Measurements from ENCODE around the gene PPP1R12B. TPM values are rescaled to one million over a fixed set of nuclear protein-coding genes. Genes with fewer than 3 reads are reported as not detected.

The PPP1R12B gene
- total RNA-seq, 4 donors from 2014 or later = 747 to 1,375 (median 979) TPM

DNA sequence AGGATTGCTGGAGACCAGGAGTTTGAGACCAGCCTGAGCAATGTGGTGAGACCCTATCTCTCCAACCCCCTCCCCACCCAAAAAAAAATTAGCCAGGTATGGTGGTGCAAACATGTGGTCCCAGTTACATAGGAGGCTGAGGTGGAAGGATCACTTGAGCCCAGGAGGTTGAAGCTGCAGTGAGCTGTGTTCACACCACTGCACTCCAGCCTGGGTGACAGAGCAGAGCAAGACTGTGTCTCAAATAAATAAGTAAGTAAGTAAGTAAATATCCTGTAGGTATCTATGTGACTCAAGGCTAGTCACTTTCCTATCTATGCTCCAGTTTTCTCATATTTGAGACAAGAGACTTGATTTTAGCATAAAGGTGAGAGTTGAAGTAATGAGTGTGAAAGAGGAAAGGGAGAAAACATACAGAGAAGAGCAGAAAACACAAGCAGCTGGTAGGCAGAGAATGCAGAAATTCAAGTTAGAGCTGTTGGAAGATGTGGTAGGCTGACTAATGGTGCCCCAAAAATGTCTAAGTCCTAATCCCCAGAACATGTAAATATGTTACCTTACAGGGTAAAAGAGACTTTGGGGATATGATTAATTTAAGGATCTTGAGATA is 7.5 kb downstream of the PPP1R12B start:
- Histone ChIP-seq H3K4me1 (peaks cover 0 to 28% (median 0%) of the 10 kb centered on the region in 3 donors), H3K27ac (no peak overlapping the region), H3K4me3 (no peak overlapping the region), H3K27me3 (no peaks in the 10 kb centered on the region), H3K36me3 (no peaks in the 10 kb centered on the region), H3K9me3 (no peaks in the 10 kb centered on the region)
- no peak for TF ChIP-seq POLR2AphosphoS5 (IDR thresholded peaks at IDR 0.05)
- TF ChIP-seq, protein P1, sequence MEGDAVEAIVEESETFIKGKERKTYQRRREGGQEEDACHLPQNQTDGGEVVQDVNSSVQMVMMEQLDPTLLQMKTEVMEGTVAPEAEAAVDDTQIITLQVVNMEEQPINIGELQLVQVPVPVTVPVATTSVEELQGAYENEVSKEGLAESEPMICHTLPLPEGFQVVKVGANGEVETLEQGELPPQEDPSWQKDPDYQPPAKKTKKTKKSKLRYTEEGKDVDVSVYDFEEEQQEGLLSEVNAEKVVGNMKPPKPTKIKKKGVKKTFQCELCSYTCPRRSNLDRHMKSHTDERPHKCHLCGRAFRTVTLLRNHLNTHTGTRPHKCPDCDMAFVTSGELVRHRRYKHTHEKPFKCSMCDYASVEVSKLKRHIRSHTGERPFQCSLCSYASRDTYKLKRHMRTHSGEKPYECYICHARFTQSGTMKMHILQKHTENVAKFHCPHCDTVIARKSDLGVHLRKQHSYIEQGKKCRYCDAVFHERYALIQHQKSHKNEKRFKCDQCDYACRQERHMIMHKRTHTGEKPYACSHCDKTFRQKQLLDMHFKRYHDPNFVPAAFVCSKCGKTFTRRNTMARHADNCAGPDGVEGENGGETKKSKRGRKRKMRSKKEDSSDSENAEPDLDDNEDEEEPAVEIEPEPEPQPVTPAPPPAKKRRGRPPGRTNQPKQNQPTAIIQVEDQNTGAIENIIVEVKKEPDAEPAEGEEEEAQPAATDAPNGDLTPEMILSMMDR (IDR thresholded peaks at IDR 0.05) = no peak
- no peak for TF ChIP-seq POLR2A (IDR thresholded peaks at IDR 0.05)
- no peak for TF ChIP-seq EP300 (IDR thresholded peaks at IDR 0.05)
- no peak for ATAC-seq

DNA sequence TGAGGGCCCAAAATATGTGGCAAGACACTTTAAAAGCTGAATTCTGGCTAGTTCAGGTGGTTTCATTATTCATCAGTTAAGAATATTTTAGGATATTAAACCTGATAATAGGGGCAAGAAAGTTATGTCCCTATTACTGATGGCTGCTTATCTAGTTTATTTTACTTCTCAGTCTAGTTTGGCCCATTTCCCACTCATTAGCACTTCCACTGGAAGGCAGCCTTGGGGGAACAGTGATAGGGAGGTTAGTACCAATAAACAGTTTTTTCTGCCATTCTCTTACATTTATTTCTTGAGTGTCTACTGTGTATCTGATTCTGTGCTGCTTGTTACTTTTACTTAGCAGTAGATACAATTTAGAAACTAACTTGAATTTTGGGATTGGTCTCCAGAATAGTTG is 9.0 kb downstream of the PPP1R12B start:
- no peak for TF ChIP-seq POLR2AphosphoS5 (IDR thresholded peaks at IDR 0.05)
- no peak for TF ChIP-seq EP300 (IDR thresholded peaks at IDR 0.05)
- TF ChIP-seq, protein P1 (IDR thresholded peaks at IDR 0.05) = no peak
- TF ChIP-seq POLR2A (IDR thresholded peaks at IDR 0.05) = no peak
- no peak for ATAC-seq
- Histone ChIP-seq H3K27me3 (no peaks in the 10 kb centered on the region), H3K36me3 (no peaks in the 10 kb centered on the region), H3K4me3 (no peak overlapping the region), H3K4me1 (peaks cover 0 to 14% (median 0%) of the 10 kb centered on the region in 3 donors), H3K27ac (no peak overlapping the region), H3K9me3 (no peaks in the 10 kb centered on the region)

DNA sequence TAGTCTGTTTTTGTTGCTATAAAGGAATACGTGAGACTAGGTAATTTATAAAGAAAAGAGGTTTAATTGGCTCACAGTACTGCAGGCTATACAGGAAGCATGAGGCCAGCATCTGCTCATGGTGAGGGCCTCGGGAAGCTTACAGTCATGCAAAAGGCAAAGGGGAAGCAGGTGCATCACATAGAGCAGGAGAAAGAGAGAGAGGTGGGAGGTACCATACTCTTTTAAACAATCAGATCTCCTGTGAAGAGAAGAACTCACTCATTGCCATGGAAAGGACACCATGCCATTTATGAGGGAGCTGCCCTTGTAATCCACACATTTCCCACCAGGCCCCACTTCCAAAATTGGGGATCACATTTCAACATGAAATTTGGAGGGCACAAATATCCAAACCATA is 12.7 kb downstream of the PPP1R12B start:
- no peak overlapping the region for H3K4me3 ChIP-seq
- H3K36me3 ChIP-seq = no peaks in the 10 kb centered on the region
- no peaks in the 10 kb centered on the region for H3K27me3 ChIP-seq
- H3K27ac ChIP-seq = no peak overlapping the region
- H3K9me3 ChIP-seq = no peaks in the 10 kb centered on the region
- no peak for ATAC-seq
- H3K4me1 ChIP-seq = peaks cover 4 to 13% (median 4%) of the 10 kb centered on the region in 3 donors
- WGBS, 2 donors (ENCODE audit: low coverage in 1 of 2) = 100% methylated on average over 1 to 2 of the region's 2 CpGs
- TF ChIP-seq, protein P1 (IDR thresholded peaks at IDR 0.05) = no peak
- no peak for TF ChIP-seq POLR2AphosphoS5 (IDR thresholded peaks at IDR 0.05)
- TF ChIP-seq EP300 (IDR thresholded peaks at IDR 0.05) = no peak
- TF ChIP-seq POLR2A (IDR thresholded peaks at IDR 0.05) = no peak

DNA sequence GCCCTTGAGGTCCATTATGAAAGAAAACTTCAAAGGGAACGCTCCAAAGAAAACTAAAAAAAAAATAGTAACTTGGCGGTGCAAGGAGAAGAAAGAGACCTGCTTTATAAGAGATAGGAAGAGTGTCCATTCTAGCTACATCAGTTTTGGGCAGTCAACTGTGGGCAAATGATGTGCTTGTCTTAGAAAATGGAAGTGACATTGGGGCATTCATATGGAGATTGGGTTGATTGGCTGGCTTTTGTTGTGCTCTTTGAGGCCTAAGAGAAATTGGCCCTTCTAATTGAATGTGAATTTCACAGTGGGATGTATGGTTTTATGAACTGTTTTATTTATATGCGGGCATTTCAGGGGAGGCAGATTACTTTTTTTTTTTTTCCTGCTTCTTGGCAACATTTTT is 13.2 kb downstream of the PPP1R12B start:
- Histone ChIP-seq H3K9me3 (no peaks in the 10 kb centered on the region), H3K4me1 (peaks cover 4 to 13% (median 4%) of the 10 kb centered on the region in 3 donors), H3K36me3 (no peaks in the 10 kb centered on the region), H3K27me3 (no peaks in the 10 kb centered on the region), H3K27ac (no peak overlapping the region), H3K4me3 (no peak overlapping the region)
- no peak for ATAC-seq
- WGBS, 2 donors (ENCODE audit: low coverage in 1 of 2) = 80 to 93% methylated on average over 3 of the region's 3 CpGs
- TF ChIP-seq EP300 (IDR thresholded peaks at IDR 0.05) = no peak
- no peak for TF ChIP-seq POLR2A (IDR thresholded peaks at IDR 0.05)
- TF ChIP-seq POLR2AphosphoS5 (IDR thresholded peaks at IDR 0.05) = no peak
- TF ChIP-seq, protein P1 (IDR thresholded peaks at IDR 0.05) = no peak

DNA sequence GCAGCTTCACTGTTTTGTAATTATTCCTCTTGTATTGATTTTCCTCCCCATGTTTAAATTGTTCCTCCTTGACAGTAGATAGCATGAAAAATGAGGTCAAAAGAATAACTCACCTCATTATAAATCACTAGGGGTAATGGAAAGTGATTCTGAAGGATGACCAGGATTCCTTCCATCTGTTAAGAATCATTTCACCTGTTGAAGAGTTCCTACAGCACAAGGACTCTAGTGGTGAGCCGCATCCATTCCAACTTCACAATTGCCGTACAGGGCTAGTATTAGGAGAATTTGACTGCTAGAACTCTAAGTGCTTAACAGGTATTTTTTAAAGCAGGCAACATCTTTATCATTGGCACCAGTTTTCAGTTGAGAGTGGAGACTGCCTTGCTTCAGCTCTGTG is 13.7 kb downstream of the PPP1R12B start:
- 94 to 95% methylated on average over 2 of the region's 2 CpGs for WGBS, 2 donors (ENCODE audit: low coverage in 1 of 2)
- no peak for ATAC-seq
- TF ChIP-seq, protein P1 (IDR thresholded peaks at IDR 0.05) = no peak
- TF ChIP-seq POLR2AphosphoS5 (IDR thresholded peaks at IDR 0.05) (no peak), POLR2A (IDR thresholded peaks at IDR 0.05) (no peak), EP300 (IDR thresholded peaks at IDR 0.05) (no peak)

More for the DNA sequence above, 13.7 kb downstream of the PPP1R12B start:
- no peak overlapping the region for H3K27ac ChIP-seq
- H3K4me3 ChIP-seq = no peak overlapping the region
- H3K9me3 ChIP-seq = no peaks in the 10 kb centered on the region
- H3K27me3 ChIP-seq = no peaks in the 10 kb centered on the region
- peaks cover 4 to 16% (median 4%) of the 10 kb centered on the region in 3 donors for H3K4me1 ChIP-seq
- no peaks in the 10 kb centered on the region for H3K36me3 ChIP-seq

Data from gastroesophageal sphincter (tissue), 4 donors.